Measurements from ENCODE around the gene PDIK1L.

Gene PDIK1L

DNA sequence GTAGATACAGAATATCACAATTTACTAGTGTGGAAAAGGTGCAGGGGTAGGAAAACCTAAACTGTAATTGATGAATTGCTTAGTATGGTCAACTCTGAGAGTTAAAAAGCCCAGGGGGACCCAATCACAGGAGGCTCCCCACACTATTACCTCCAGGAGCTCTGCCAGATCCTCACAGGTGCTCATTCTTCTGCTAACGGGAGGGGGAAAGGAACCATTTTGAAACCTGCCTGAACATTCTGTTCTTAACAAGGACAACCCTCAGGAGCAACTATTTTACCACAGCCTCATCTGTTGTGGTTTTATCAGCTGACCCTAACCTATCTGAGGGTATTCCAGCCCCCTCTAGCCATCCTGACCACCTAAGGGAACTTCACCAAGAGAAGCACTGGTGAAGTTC is 19.1 kb downstream of the PDIK1L start:
- TF ChIP-seq FOXP2 (optimal IDR thresholded peaks at IDR 0.05; ENCODE audit: borderline replicate concordance, extremely low read depth, extremely low read length, insufficient read depth) (no peak), SIN3A (IDR thresholded peaks at IDR 0.05; ENCODE audit: borderline replicate concordance, insufficient read depth, low read length) (no peak), POLR2AphosphoS5 (IDR thresholded peaks at IDR 0.05; ENCODE audit: low read depth, low read length) (no peak), TAF1 (IDR thresholded peaks at IDR 0.05; ENCODE audit: borderline replicate concordance, insufficient read depth, low read length) (no peak)
- TF ChIP-seq, protein P1, sequence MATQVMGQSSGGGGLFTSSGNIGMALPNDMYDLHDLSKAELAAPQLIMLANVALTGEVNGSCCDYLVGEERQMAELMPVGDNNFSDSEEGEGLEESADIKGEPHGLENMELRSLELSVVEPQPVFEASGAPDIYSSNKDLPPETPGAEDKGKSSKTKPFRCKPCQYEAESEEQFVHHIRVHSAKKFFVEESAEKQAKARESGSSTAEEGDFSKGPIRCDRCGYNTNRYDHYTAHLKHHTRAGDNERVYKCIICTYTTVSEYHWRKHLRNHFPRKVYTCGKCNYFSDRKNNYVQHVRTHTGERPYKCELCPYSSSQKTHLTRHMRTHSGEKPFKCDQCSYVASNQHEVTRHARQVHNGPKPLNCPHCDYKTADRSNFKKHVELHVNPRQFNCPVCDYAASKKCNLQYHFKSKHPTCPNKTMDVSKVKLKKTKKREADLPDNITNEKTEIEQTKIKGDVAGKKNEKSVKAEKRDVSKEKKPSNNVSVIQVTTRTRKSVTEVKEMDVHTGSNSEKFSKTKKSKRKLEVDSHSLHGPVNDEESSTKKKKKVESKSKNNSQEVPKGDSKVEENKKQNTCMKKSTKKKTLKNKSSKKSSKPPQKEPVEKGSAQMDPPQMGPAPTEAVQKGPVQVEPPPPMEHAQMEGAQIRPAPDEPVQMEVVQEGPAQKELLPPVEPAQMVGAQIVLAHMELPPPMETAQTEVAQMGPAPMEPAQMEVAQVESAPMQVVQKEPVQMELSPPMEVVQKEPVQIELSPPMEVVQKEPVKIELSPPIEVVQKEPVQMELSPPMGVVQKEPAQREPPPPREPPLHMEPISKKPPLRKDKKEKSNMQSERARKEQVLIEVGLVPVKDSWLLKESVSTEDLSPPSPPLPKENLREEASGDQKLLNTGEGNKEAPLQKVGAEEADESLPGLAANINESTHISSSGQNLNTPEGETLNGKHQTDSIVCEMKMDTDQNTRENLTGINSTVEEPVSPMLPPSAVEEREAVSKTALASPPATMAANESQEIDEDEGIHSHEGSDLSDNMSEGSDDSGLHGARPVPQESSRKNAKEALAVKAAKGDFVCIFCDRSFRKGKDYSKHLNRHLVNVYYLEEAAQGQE (IDR thresholded peaks at IDR 0.05; ENCODE audit: insufficient read depth in 1 of 2, low read depth in 2 of 2, low read length in 2 of 2), result no peak

DNA sequence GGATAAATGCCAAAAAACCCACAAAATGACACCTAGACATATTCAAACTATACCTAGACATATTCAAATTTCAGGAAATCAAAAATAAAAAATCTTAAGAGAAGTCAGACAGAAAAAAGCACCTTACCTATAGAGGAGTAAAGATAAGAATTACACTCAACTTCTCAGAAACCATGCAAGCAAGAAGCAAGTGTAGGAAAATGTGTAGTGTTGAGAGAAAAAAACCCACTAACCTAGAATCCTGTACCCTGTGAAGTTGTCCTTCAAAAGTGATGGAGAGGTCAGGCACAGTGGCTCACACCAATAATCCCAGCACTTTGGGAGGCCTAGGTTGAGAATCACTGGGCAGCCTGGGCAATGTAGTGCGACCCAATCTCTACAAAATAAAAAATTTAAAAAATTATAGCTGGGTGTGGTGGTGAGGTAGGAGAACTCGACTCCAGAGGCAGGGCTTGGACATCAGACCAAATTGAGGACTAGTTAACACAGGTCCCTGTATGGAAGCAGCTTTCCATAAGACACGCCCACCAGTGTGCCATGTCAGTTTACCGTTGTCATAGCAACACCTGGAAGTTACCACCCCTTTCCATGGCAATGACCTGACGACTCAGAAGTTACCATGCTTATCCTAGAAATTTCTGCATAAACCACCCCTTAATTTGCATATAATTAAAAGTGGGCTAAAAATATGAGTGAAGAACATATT is 20.7 kb downstream of the PDIK1L start:
- TF ChIP-seq FOXP2 (optimal IDR thresholded peaks at IDR 0.05; ENCODE audit: borderline replicate concordance, extremely low read depth, extremely low read length, insufficient read depth), result no peak
- TF ChIP-seq SIN3A (IDR thresholded peaks at IDR 0.05; ENCODE audit: borderline replicate concordance, insufficient read depth, low read length), result no peak

DNA sequence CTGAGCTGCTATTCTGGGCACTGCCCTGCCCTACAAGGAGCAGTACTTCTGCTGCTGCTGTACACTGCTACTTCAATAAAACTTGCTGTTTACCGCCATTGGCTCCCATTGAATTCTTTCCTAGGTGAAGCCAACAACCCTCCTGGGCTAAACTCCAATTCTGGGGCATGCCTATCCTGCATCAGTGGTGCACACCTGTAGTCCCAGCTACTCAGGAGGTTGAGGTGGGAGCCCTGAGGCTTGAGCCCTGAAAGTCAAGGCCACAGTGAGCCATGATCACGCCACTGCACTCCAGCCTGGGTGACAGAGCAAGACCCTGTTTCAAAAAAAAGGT is 21.2 kb downstream of the PDIK1L start:
- TF ChIP-seq, protein P1 (IDR thresholded peaks at IDR 0.05; ENCODE audit: insufficient read depth in 1 of 2, low read depth in 2 of 2, low read length in 2 of 2), result no peak
- TF ChIP-seq FOXP2 (optimal IDR thresholded peaks at IDR 0.05; ENCODE audit: borderline replicate concordance, extremely low read depth, extremely low read length, insufficient read depth), result no peak
- no peak for TF ChIP-seq POLR2AphosphoS5 (IDR thresholded peaks at IDR 0.05; ENCODE audit: low read depth, low read length)
- no peak for TF ChIP-seq TAF1 (IDR thresholded peaks at IDR 0.05; ENCODE audit: borderline replicate concordance, insufficient read depth, low read length)
- no peak for TF ChIP-seq SIN3A (IDR thresholded peaks at IDR 0.05; ENCODE audit: borderline replicate concordance, insufficient read depth, low read length)

DNA sequence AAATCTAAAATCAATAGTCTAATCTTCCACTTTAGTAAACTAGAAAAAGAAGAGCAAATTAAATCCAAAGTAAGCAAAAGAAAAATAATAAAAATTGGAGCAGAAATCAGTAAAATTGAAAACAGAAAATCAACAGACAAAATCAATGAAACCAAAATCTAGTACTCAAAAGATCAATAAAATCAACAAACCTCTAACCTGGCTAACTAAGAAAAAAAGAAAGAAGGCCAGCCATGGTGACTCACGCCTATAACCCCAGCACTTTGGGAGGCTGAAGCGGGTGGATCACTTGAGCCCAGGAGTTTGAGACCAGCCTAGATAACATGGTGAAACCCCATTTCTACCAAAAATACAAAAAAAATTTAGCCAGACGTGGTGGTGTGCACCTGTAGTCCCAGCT is 22.8 kb downstream of the PDIK1L start:
- TF ChIP-seq TAF1 (IDR thresholded peaks at IDR 0.05; ENCODE audit: borderline replicate concordance, insufficient read depth, low read length) (no peak), FOXP2 (optimal IDR thresholded peaks at IDR 0.05; ENCODE audit: borderline replicate concordance, extremely low read depth, extremely low read length, insufficient read depth) (no peak), SIN3A (IDR thresholded peaks at IDR 0.05; ENCODE audit: borderline replicate concordance, insufficient read depth, low read length) (no peak), POLR2AphosphoS5 (IDR thresholded peaks at IDR 0.05; ENCODE audit: low read depth, low read length) (no peak)
- TF ChIP-seq, protein P1 (IDR thresholded peaks at IDR 0.05; ENCODE audit: insufficient read depth in 1 of 2, low read depth in 2 of 2, low read length in 2 of 2), result no peak

DNA sequence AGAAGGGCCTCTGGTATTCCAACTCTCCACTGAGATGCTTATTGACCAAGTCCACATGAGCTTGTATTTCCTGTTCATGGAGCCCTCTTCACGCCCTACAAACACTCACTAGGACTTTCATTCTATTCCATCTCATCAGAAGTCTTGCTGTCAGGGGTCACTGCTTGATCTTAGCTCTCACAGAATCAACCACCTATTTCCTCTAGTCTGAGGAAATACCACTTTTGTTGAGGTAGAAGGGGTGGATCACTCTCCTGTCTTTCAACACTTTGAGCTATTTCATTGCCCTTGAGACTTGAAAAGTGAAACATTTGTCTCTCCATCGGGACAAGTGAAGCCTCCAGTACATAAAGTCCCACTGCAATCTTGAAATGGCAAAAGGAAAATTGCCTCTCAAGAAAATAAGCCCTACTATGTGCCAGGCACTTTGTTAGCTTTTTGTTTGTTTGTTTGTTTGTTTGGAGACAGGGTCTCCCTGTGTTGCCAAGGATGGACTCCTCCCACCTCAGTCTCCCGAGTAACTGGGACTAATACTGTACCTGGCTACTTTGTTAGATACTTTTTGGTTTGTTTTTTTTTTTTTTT is 27.4 kb downstream of the PDIK1L start:
- TF ChIP-seq FOXP2 (optimal IDR thresholded peaks at IDR 0.05; ENCODE audit: borderline replicate concordance, extremely low read depth, extremely low read length, insufficient read depth) (no peak), POLR2AphosphoS5 (IDR thresholded peaks at IDR 0.05; ENCODE audit: low read depth, low read length) (no peak), SIN3A (IDR thresholded peaks at IDR 0.05; ENCODE audit: borderline replicate concordance, insufficient read depth, low read length) (no peak), TAF1 (IDR thresholded peaks at IDR 0.05; ENCODE audit: borderline replicate concordance, insufficient read depth, low read length) (no peak)
- TF ChIP-seq, protein P1 (IDR thresholded peaks at IDR 0.05; ENCODE audit: insufficient read depth in 1 of 2, low read depth in 2 of 2, low read length in 2 of 2), result no peak
